Naive thymus-derived CD8-positive, alpha-beta T cell (primary cell): Measurements from ENCODE around the gene PCGF3. TPM values are rescaled to one million over a fixed set of nuclear protein-coding genes. Genes with fewer than 3 reads are reported as not detected.
A peak's percentile ranks its signal among the peaks of the same experiment; 100 is the strongest.
"Not testable (repeated sequence)": the region's sequence is repeated elsewhere in the genome, so short reads cannot be mapped to it uniquely, and the experiment has no call there.

Experiments used
- ATAC-seq, 2 donors: fragments of 150-1000 bp; cut with Tn5 transposase in 1 of 2; sonication (Bioruptor Pico), chemical (Tn5 transposase) in 1 of 2; 1 replicate in 1 of 2; 2 replicates in 1 of 2; pipeline ENCODE4 v1.10.0; 2021; ENCODE audit warnings: mild to moderate bottlenecking in 2 of 2, moderate library complexity in 2 of 2
- POLR2A ChIA-PET: fragments of 350-600 bp; sonication (Branson Sonifier 250); formaldehyde crosslinking; loops from one replicate; lab custom pipeline; 2021; ENCODE audit warnings: antibody characterized with exemption; lab: Charles Lee
- DNase-seq, 10 donors: peaks; one replicate each; pipeline versions ENCODE4 v3.0.0 to v3.0.0-alpha.2; 2020 to 2022
- H3K27ac Mint-ChIP-seq, 10 donors: one replicate each; pipeline ENCODE4 v1.8.0; 2020 to 2022; ENCODE audit warnings: mild to moderate bottlenecking in 10 of 10, mixed read lengths in 10 of 10, moderate library complexity in 4 of 10, inconsistent platforms in 1 of 10
- H3K27me3 Mint-ChIP-seq, 5 donors: one replicate each; pipeline ENCODE4 v1.8.0; 2021 to 2022; ENCODE audit warnings: mixed read lengths in 5 of 5
- H3K36me3 Mint-ChIP-seq, 3 donors: one replicate each; pipeline ENCODE4 v1.8.0; 2020 to 2022; ENCODE audit warnings: mixed read lengths in 3 of 3, mild to moderate bottlenecking in 2 of 3, inconsistent platforms in 1 of 3
- H3K4me1 Mint-ChIP-seq, 4 donors: one replicate each; pipeline ENCODE4 v1.8.0; 2021 to 2022; ENCODE audit warnings: mixed read lengths in 4 of 4
- H3K4me3 Mint-ChIP-seq, 10 donors: one replicate each; pipeline ENCODE4 v1.8.0; 2020 to 2022; ENCODE audit warnings: mild to moderate bottlenecking in 10 of 10, mixed read lengths in 10 of 10, moderate library complexity in 6 of 10, inconsistent platforms in 1 of 10
- H3K9me3 Mint-ChIP-seq, 9 donors: one replicate each; pipeline ENCODE4 v1.8.0; 2020 to 2022; ENCODE audit warnings: mixed read lengths in 9 of 9, mild to moderate bottlenecking in 3 of 9, inconsistent platforms in 1 of 9, moderate library complexity in 1 of 9
- polyA plus RNA-seq, 3 donors: library from polyadenylated mRNA; unstranded; fragments of 300-500 nt; fragmentation: Illumina TruSeq; gene quantifications; one replicate each; pipeline ENCODE4 v1.2.3, GENCODE V29; 2021
- total RNA-seq, 8 experiments: library from RNA in 2 of 8; stranded (reverse) in 2 of 8; gene quantifications; one replicate each; pipeline ENCODE4 v1.2.3 and lab custom pipeline; 2021 to 2026

The PCGF3 gene
- total and polyA plus RNA-seq, 5 experiments from 2014 or later = 3.4 to 49.3 (median 4.4) TPM

DNA sequence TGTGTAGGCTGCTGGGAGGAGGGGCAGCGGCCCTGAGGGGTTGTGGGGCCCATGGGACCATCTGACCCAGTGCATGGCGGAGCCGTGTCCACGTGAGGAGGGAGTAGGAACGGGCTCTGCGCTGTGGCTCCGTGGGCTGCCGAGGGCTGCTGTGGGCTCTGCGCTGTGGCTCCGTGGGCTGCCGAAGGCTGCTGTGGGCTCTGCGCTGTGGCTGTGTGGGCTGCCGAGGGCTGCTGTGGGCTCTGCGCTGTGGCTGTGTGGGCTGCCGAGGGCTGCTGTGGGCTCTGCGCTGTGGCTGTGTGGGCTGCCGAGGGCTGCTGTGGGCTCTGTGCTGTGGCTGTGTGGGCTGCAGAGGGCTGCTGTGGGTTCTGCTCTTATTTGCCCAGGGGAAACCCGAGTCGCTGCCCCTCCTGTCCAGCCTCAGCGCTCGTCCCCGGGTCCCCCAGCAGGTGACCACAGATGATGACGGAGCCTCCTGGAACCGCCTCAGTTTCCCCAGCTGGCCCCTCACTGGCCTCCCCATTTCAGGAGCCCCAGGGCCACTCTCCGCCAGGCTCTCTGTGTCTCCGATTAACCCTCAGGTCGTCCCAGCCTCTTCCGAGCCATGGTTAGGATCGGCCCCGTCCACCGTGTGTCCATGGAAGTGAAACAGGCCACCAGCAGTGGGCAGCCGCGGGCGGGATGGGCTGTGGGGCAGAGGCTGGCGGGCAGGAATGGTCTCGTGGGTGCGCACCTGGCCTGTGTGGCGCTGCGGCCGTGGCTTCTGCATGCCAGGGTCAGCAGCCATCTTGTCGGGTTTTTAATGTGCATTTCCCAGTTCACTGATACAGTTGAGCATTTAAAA lies 20.0 kb downstream of the PCGF3 start:
- H3K27me3 Mint-ChIP-seq = no peaks in the 10 kb centered on the region
- H3K9me3 Mint-ChIP-seq = no peaks in the 10 kb centered on the region
- no peak overlapping the region for H3K4me3 Mint-ChIP-seq
- ATAC-seq (no peak), DNase-seq (no peak)
- POLR2A ChIA-PET = no interaction called here
- peak overlapping the region in 3 of 10 donors; percentile 31 to 79 (median 43) for H3K27ac Mint-ChIP-seq
- H3K36me3 Mint-ChIP-seq = peaks cover 0 to 15% (median 3%) of the 10 kb centered on the region in 3 donors
- peaks cover 16 to 35% (median 25%) of the 10 kb centered on the region in 4 donors for H3K4me1 Mint-ChIP-seq

DNA sequence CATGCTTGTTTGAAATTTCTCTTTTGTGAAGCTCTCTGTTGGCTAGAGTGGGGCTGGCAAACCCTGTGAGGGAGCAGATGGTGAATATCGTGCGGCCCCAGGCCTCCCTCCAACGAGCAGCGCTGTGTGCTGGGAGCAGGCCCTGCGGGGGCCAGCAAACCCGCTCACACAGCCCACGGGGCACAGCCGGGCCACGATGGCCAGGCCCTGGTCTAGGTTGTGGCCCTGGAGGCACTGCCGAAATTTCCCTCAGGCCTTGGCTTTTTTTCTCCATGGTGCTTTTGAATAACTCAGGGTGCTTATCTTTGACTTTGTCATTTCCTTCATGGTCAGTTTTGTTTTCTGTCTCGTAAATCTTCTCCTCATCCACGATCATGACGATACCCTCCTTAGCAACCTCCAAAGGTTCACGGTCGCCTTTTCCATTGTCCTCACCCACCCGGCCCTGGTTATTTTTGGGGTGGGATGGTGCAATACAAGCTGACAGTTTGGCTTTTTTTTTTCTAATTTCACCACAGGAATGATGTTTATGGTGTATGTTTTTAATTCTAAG lies 20.7 kb downstream of the PCGF3 start:
- Mint-ChIP-seq H3K36me3 (peaks cover 0 to 18% (median 5%) of the 10 kb centered on the region in 3 donors), H3K27ac (peak overlapping the region in 2 of 10 donors; percentile 5 to 65), H3K27me3 (no peaks in the 10 kb centered on the region), H3K4me3 (no peak overlapping the region), H3K4me1 (peaks cover 13 to 33% (median 23%) of the 10 kb centered on the region in 4 donors), H3K9me3 (no peaks in the 10 kb centered on the region)
- ATAC-seq = no peak
- POLR2A ChIA-PET = no interaction called here
- no peak for DNase-seq

DNA sequence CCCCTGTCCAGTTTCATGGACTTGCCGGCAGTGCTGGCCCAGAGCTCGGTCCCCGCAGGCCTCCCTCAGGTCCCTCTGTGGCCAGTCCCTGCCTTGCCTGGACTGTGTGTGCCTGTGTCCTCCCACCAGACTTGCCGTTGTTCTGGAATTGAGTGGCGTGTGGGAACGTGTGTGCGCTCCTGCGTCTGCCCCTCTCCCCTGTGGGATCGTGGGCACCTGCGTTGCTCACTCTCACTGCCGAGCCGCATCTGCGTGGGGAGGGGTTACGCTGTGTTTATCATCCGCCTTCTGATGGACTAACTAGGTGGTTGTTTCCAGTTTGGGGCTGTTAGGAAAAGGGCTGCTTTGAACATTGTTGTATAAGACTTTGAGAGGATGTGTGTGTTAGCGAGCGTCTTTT lies 21.2 kb downstream of the PCGF3 start:
- H3K27ac Mint-ChIP-seq = peak overlapping the region in 1 of 10 donors; percentile 65

DNA sequence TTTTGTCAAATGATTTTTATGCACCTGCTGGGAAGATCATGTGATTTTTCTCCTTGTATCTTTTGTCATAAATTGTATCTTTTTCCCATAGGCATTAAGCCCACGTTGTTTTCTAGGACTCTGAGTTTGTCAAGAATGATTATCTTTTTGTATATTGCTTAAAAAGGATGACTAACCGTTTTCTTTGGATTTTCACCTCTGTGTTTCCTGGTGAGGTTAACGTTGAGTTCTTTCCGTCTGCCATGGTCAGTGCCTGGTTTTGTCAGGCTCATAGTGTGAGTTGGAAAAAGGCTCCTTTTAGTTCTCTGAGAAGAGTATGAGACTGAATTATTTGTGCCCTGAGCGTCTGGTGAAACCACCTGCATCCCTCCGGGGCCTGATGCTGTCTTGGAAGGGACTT lies 21.9 kb downstream of the PCGF3 start:
- Mint-ChIP-seq H3K36me3 (peaks cover 0 to 14% (median 3%) of the 10 kb centered on the region in 3 donors), H3K9me3 (no peaks in the 10 kb centered on the region), H3K4me1 (peaks cover 13 to 24% (median 20%) of the 10 kb centered on the region in 4 donors), H3K27me3 (no peaks in the 10 kb centered on the region), H3K27ac (peak overlapping the region in 2 of 10 donors; percentile 29 to 74), H3K4me3 (no peak overlapping the region)
- POLR2A ChIA-PET = no interaction called here
- ATAC-seq = no peak
- DNase-seq = no peak

More for the DNA sequence above, 21.2 kb downstream of the PCGF3 start:
- peaks cover 13 to 28% (median 21%) of the 10 kb centered on the region in 4 donors for H3K4me1 Mint-ChIP-seq
- H3K36me3 Mint-ChIP-seq = peaks cover 0 to 18% (median 5%) of the 10 kb centered on the region in 3 donors
- ATAC-seq = no peak
- POLR2A ChIA-PET = no interaction called here
- no peaks in the 10 kb centered on the region for H3K27me3 Mint-ChIP-seq
- H3K9me3 Mint-ChIP-seq = no peaks in the 10 kb centered on the region
- no peak overlapping the region for H3K4me3 Mint-ChIP-seq
- no peak for DNase-seq

DNA sequence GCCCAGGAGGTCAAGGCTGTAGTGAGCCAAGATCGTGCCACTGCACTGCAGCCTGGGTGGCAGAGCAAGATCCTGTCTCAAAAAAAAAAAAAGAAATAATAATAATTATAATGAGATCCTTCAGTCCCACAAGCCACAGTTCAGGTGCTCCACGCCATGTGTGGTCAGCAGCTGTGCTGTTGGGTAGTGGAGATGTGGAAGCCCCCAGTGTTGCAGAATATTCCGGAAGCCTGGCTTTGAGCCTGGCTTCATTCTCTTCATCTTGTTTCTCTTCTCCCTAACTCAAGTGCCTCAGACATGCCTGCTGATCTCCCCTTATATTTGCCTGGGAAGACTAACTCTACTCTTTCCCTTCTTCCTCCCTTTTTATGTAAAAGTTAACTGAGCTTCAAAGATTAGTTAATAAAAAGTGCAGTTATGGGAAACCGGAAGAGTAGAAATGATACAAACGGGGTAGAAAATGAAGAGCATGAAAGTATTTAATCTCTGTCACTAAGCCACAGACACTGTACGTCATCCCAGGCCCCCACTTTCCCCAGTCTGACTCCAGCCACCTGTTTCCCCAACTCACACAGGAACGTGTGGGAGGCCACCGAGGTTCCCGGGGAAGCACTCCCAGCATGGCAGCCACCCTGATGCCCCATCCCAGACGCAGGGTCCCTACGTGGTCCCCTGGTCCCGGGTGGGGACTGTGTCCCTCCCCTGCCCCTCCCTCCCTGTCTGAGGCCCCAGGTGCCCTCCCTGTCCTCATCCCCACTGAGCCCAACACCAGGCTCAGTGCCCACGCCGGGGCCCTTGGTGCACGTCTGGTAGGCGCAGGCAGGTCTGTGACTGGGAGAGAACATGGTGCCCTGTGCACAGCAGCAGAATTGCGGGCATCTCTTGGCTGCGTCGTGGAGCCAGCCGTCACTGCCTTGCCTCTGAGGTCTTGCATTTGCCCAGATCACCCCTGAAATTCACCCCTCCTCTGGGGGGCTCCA lies 24.0 kb downstream of the PCGF3 start:
- POLR2A ChIA-PET = interaction anchor here (0.7 kb wide), 1 partner anchor 38 kb away, joined by 4 read pairs; no protein-coding TSS in a partner anchor
- ATAC-seq (no peak), DNase-seq (no peak)
- Mint-ChIP-seq H3K4me3 (no peak overlapping the region), H3K27me3 (no peaks in the 10 kb centered on the region), H3K4me1 (peaks cover 13 to 20% (median 17%) of the 10 kb centered on the region in 4 donors), H3K36me3 (peaks cover 0 to 26% (median 12%) of the 10 kb centered on the region in 3 donors), H3K9me3 (no peaks in the 10 kb centered on the region), H3K27ac (peak overlapping the region in 2 of 10 donors; percentile 19 to 46)

DNA sequence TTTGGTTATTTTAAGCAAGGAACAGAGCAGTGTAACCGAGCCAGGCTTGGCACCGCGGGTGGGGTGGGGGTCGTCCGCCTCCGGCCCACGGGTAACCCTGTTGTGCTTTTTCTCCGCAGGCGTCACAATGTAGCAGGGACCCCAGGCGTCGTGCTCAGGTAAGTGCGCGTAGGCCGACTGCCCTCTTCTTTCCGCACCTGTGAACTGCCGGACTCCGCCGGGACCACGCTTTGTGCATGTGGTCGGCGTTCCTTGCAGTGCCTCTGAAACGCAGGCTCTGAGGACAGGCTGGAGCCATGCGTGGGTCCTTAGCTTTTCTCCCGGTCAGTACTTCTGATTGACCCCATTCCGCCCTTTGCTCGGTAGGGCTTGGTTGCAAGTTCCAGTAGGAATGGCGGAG lies 24.9 kb downstream of the PCGF3 start:
- Mint-ChIP-seq H3K9me3 (no peaks in the 10 kb centered on the region), H3K4me1 (peaks cover 9 to 15% (median 11%) of the 10 kb centered on the region in 4 donors), H3K27ac (peak overlapping the region in 1 of 10 donors; percentile 40), H3K36me3 (peaks cover 0 to 35% (median 12%) of the 10 kb centered on the region in 3 donors), H3K4me3 (no peak overlapping the region), H3K27me3 (no peaks in the 10 kb centered on the region)
- DNase-seq (no peak), ATAC-seq (no peak)
- POLR2A ChIA-PET = no interaction called here

DNA sequence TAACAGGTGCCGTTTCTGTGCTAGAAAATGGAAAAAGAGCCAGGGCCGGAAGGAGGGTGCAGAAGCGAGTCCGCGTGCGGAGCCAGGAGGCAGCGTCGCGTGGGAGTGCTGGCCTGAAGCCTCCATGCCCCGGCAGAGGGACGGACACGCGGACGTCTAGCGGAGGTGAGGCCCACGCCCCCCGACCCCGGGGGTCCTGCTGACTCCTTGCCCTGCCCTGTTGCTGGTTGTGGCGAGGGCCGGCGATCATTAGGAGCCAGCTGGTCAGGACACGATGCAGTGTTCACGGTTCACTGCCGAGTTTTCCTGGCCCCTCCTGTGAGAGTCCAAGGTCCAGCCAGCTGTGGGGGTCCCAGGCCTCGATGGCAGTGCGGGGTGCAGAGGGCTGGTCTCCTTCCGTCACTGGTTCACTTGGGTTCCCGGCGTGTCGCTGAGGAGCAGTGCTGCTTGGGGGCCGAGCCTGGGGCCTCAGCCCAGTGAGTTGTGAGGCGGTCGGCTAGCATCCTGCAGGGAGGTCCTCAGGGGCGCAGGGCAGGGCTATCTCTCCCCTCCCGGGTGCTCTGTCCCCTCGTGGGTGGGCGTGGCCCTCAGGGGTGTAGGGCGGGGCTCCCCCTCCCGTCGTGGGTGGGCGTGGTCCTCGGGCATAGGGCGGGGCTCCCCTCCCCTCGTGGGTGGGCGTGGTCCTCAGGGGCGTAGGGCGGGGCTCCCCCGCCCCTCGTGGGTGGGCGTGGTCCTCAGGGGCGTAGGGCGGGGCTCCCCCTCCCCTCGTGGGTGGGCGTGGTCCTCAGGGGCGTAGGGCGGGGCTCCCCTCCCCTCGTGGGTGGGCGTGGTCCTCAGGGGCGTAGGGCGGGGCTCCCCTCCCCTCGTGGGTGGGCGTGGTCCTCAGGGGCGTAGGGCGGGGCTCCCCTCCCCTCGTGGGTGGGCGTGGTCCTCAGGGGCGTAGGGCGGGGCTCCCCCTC lies 25.6 kb downstream of the PCGF3 start:
- Mint-ChIP-seq H3K4me1 (peaks cover 8 to 15% (median 11%) of the 10 kb centered on the region in 4 donors), H3K27ac (peak overlapping the region in 1 of 10 donors; percentile 40), H3K36me3 (peaks cover 0 to 40% (median 12%) of the 10 kb centered on the region in 3 donors)
- DNase-seq, H3K4me3 Mint-ChIP-seq, H3K9me3 Mint-ChIP-seq, H3K27me3 Mint-ChIP-seq, ATAC-seq, POLR2A ChIA-PET: not testable (repeated sequence)

DNA sequence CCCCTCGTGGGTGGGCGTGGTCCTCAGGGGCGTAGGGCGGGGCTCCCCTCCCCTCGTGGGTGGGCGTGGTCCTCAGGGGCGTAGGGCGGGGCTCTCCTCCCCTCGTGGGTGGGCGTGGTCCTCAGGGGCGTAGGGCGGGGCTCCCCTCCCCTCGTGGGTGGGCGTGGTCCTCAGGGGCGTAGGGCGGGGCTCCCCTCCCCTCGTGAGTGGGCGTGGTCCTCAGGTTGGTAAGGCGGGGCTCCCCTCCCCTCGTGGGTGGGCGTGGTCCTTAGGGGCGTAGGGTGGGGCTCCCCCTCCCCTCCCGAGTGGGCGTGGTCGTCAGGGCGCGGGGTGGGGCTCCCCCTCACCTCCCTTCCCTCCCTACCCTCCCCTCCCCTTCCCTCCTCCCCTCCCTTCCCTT lies 26.3 kb downstream of the PCGF3 start:
- H3K4me1 Mint-ChIP-seq, ATAC-seq, H3K27ac Mint-ChIP-seq, POLR2A ChIA-PET, H3K9me3 Mint-ChIP-seq, H3K4me3 Mint-ChIP-seq, DNase-seq, H3K27me3 Mint-ChIP-seq: not testable (repeated sequence)
- H3K36me3 Mint-ChIP-seq = peaks cover 0 to 37% (median 12%) of the 10 kb centered on the region in 3 donors

DNA sequence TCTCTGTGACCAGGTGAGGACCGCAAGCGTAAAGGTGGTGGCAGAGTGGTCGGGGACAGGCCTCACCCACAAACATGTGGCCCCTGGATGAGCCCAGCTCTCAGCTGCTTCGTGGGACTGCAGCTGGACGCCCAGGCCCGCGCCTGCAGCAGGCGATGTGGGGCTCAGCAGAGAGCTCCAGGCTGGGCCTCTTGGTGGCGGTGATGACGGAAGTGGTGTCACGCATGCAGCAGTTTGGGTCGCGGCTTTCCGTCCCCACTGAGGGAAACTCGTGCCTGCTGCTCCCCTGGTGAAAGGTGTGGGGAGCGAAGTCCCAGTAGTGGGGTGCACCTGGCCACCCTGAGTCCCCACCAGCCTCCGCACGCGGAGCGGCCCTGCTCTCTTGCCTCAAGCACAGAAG lies 26.9 kb downstream of the PCGF3 start:
- peaks cover 0 to 7% (median 4%) of the 10 kb centered on the region in 4 donors for H3K4me1 Mint-ChIP-seq
- no peaks in the 10 kb centered on the region for H3K27me3 Mint-ChIP-seq
- peaks cover 0 to 38% (median 14%) of the 10 kb centered on the region in 3 donors for H3K36me3 Mint-ChIP-seq
- no peak for ATAC-seq
- H3K4me3 Mint-ChIP-seq = no peak overlapping the region
- no peak for DNase-seq
- peak overlapping the region in 1 of 10 donors; percentile 33 for H3K27ac Mint-ChIP-seq
- POLR2A ChIA-PET = no interaction called here
- no peaks in the 10 kb centered on the region for H3K9me3 Mint-ChIP-seq

DNA sequence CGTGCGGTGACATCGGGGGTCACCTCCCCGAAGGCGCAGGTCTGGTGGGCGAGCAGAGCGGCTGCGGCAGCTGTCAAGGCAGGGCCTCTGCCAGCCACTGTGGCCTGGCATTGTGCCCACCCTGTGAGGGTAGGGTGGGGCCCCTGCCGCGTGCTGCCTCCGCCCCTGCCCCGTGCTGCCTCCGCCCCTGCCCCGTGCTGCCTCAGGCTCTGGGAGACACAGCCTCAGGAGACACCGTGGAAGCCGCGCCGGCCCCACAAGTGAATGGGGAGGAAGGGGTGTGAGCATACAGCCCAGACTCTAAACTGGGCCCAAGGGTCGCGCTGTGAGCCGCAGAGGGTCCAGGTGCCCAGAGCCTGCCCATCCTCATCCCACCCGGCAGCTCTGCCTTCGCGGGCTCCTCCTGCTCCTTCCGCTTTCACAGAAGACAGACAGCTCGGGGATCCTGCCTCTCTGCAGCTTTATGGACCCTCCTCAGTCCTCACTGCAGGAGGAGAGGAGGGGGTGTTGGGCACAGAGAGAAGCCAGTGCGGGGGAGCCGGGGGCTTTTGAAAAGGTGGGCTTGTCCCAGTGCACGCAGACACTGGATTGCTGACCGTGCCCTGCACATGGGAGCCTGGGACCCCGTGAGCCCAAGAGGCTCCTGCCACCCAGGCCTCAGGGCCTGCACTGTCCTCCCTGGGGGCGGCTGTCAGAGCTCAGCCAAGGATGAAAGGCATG lies 27.4 kb downstream of the PCGF3 start:
- peaks cover 0 to 3% (median under 1%) of the 10 kb centered on the region in 4 donors for H3K4me1 Mint-ChIP-seq
- no peak overlapping the region for H3K4me3 Mint-ChIP-seq
- ATAC-seq = no peak
- H3K36me3 Mint-ChIP-seq = peaks cover 0 to 42% (median 17%) of the 10 kb centered on the region in 3 donors
- DNase-seq = no peak
- H3K9me3 Mint-ChIP-seq = no peaks in the 10 kb centered on the region
- H3K27me3 Mint-ChIP-seq = no peaks in the 10 kb centered on the region
- peak overlapping the region in 1 of 10 donors; percentile 28 for H3K27ac Mint-ChIP-seq
- POLR2A ChIA-PET = no interaction called here

DNA sequence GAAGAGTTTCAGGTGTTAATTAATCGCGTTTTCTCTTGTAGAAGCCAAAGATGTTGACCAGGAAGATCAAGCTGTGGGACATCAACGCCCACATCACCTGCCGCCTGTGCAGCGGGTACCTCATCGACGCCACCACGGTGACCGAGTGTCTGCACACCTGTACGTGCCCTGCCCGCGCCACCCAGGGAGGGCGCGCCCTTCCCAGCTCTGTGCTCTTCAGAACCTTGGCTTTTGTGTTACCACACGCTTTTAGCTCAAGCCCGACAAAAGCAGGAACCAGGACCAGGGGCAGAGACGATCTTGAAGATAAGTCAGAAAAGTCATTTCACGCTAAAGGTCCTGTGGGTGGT lies 28.0 kb downstream of the PCGF3 start:
- H3K9me3 Mint-ChIP-seq = no peaks in the 10 kb centered on the region
- H3K4me3 Mint-ChIP-seq = no peak overlapping the region
- H3K27me3 Mint-ChIP-seq = no peaks in the 10 kb centered on the region
- peak overlapping the region in 1 of 10 donors; percentile 28 for H3K27ac Mint-ChIP-seq
- POLR2A ChIA-PET = no interaction called here
- no peak for ATAC-seq
- peaks cover 0 to 2% (median under 1%) of the 10 kb centered on the region in 4 donors for H3K4me1 Mint-ChIP-seq
- DNase-seq = no peak
- H3K36me3 Mint-ChIP-seq = peaks cover 0 to 42% (median 17%) of the 10 kb centered on the region in 3 donors
